ENCODE measurements around the gene PTK6.

The PTK6 gene

DNA sequence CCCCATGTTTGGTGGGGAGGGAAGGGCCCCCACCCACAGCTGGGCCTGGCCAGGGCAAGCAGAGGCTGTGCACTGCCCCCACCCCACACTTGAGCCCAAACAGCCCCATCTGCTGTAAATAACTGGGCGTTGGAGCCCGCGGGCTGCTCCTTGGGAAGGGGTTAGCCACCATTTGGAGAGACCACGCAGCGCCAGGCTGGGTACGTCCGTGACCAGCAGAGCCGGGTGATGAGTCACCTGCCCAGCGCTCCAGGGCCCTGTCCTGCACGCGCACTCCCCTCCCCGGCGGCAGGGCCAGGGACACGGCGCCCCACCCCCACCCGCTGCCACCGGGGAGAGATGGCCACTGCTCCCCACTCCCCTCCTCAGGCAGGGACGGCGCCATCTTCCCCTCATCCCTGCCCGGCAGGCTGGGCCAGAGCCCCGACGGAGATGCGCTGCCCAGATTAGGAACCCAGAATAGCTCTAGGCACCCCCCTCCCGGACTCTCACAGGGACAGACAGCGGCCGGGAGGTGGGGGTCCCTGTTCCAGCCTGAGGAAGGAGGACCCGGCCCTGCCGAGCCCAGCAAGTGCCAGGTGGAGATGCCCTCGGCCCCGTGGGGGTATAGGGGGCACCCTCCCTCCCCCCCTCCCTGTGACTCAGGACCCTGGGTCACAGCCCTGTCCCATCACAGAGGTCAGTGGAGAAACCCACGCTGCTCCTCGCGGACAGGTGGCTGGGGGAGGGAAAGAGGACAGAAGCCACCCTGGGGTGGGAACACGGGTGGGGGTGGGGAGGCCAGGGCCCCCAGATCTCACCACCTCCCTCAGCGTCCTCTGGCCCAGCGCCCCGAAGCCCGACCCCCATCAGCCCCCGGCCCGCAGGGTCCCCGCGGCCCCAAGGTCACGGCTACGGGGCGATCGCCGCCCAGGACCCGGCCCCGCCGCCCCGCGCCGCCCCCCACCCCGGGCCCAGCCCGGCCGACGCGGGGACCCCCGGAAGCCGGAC lies 38.9 kb downstream of the PTK6 start:
- Histone ChIP-seq H3K4me1 (peaks cover 5 to 67% (median 56%) of the 10 kb centered on the region in 10 experiments; a peak in 18 of 20 replicates), H3K4me3 (peak overlapping the region; percentile 48 to 73 (median 59))

DNA sequence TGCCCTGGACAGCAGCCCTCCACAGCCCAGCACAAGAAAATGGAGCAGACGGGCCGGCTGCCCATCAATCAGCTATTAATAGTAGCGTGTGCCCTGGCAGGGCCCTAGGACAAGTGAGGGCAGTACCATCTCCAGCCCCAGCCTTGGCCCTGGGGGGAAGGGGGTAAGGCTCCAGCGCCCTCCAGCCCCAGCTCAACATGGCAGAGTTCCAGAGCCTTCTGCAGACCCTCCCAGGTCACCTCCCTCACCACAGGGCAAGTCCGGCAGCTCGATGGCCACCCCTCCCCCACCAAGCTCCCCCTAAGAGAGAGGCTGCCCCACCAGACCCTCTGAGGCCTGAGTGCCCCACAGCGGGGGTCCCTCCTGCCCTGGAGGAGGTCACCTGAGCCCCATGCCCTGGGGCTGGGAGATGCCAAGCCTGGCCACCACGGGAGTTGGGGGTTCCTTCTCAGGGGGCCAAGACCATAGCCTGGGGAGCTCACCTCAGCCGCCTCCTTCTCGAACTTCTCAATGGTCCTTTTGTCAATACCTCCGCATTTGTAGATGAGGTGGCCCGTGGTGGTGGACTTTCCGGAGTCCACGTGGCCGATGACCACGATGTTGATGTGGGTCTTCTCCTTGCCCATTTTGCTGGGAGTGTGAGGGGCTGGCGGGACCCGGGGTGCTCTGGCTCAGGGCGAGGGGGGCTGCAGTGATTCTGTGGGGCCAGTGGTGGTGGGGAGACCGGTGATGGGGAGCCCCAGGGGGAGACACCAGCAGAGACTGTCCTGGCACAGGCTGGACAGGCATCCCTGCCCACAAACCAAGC lies 39.8 kb downstream of the PTK6 start:
- Histone ChIP-seq H3K36me3 (peaks cover 0 to 32% (median 8%) of the 10 kb centered on the region in 11 experiments; a peak in 11 of 22 replicates), H4K20me1 (peaks cover 0 to 61% (median 27%) of the 10 kb centered on the region in 11 experiments; a peak in 16 of 22 replicates), H3K9me3 (replicated peaks in 1 of 11) (peaks cover 0 to 1% (median 0%) of the 10 kb centered on the region in 11 experiments; a peak in 1 of 22 replicates), H3K4me1 (peaks cover 5 to 58% (median 47%) of the 10 kb centered on the region in 10 experiments; a peak in 18 of 20 replicates), H3K9ac (peak overlapping the region in 3 of 11 experiments; percentile 58 to 72 (median 71); a peak in 2 of 22 replicates), H3K4me2 (peak overlapping the region; percentile 66 to 97 (median 89); a peak in 21 of 22 replicates), H3K27me3 (peaks cover 15 to 42% (median 23%) of the 10 kb centered on the region in 11 experiments), H3K4me3 (peak overlapping the region in 4 of 10 experiments; percentile 18 to 65 (median 57); a peak in 6 of 20 replicates), H3K27ac (no peak overlapping the region)
- no peak for TF ChIP-seq Cebpa-rat (IDR thresholded peaks at IDR 0.05)

More for the DNA sequence above, 38.9 kb downstream of the PTK6 start:
- no peaks in the 10 kb centered on the region for H3K9me3 ChIP-seq (replicated peaks in 1 of 11)
- peaks cover 0 to 61% (median 27%) of the 10 kb centered on the region in 11 experiments; a peak in 16 of 22 replicates for H4K20me1 ChIP-seq
- peak overlapping the region; percentile 30 to 72 (median 62); a peak in 16 of 22 replicates for H3K9ac ChIP-seq
- H3K27ac ChIP-seq, result 0 out of 22 replicates have a peak overlapping the region, but pooled peaks of 1 of the 11 experiments have one; percentile 39
- H3K4me2 ChIP-seq, result peak overlapping the region; percentile 77 to 97 (median 89)
- peaks cover 15 to 44% (median 23%) of the 10 kb centered on the region in 11 experiments for H3K27me3 ChIP-seq
- peaks cover 0 to 23% (median 0%) of the 10 kb centered on the region in 11 experiments; a peak in 9 of 22 replicates for H3K36me3 ChIP-seq
- no peak for TF ChIP-seq Cebpa-rat (IDR thresholded peaks at IDR 0.05)

DNA sequence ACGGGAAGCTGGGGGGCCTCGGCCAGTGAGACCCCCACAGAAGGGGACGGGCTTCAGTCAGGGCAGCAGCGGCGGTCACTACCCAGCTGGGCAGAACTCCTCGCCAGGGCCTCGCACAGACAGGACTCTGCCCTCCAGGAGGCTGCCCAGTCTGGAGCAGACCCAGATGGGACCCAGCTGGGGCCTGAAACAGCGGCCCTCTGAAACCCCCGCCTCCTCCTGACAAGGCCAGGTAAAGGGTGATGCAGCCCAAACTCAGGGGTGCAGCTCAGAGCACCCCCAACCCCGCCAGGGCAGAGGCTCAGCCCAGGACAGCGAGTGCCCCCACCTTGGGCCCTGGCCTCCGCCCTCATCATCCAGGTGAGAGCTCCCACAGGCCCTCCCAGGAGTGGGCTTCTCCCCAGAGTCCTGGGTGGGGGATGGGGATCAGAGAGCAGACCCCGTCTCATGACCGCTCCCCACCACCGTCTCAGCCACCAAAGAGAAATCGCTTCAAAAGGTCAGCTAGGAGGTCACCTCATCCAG lies 40.5 kb downstream of the PTK6 start:
- H3K36me3 ChIP-seq, result peaks cover 0 to 35% (median 9%) of the 10 kb centered on the region in 11 experiments; a peak in 11 of 22 replicates
- peaks cover 0 to 3% (median 0%) of the 10 kb centered on the region in 11 experiments; a peak in 1 of 22 replicates for H3K9me3 ChIP-seq (replicated peaks in 1 of 11)
- peaks cover 0 to 61% (median 27%) of the 10 kb centered on the region in 11 experiments; a peak in 16 of 22 replicates for H4K20me1 ChIP-seq
- H3K27ac ChIP-seq, result no peak overlapping the region
- peak overlapping the region; percentile 62 to 97 (median 89) for H3K4me2 ChIP-seq
- H3K4me3 ChIP-seq, result peak overlapping the region in 1 of 10 experiments; percentile 25; a peak in 3 of 20 replicates
- peak overlapping the region in 2 of 11 experiments; percentile 1 to 71; a peak in 2 of 22 replicates for H3K9ac ChIP-seq
- H3K27me3 ChIP-seq, result peaks cover 15 to 39% (median 23%) of the 10 kb centered on the region in 11 experiments
- no peak for TF ChIP-seq Cebpa-rat (IDR thresholded peaks at IDR 0.05)
- peaks cover 5 to 53% (median 41%) of the 10 kb centered on the region in 10 experiments; a peak in 18 of 20 replicates for H3K4me1 ChIP-seq

- H3K27me3 ChIP-seq, result peaks cover 15 to 39% (median 23%) of the 10 kb centered on the region in 11 experiments
- peaks cover 0 to 3% (median 0%) of the 10 kb centered on the region in 11 experiments; a peak in 1 of 22 replicates for H3K9me3 ChIP-seq (replicated peaks in 1 of 11)
- peaks cover 0 to 62% (median 27%) of the 10 kb centered on the region in 11 experiments; a peak in 16 of 22 replicates for H4K20me1 ChIP-seq
- H3K4me1 ChIP-seq, result peaks cover 5 to 47% (median 36%) of the 10 kb centered on the region in 10 experiments; a peak in 18 of 20 replicates
- H3K36me3 ChIP-seq, result peaks cover 0 to 42% (median 9%) of the 10 kb centered on the region in 11 experiments; a peak in 12 of 22 replicates
- H3K4me3 ChIP-seq, result peak overlapping the region in 1 of 10 experiments; percentile 25; a peak in 4 of 20 replicates
- no peak overlapping the region for H3K27ac ChIP-seq
- peak overlapping the region; percentile 62 to 97 (median 89) for H3K4me2 ChIP-seq
- peak overlapping the region in 1 of 11 experiments; percentile 71; a peak in 2 of 22 replicates for H3K9ac ChIP-seq
- no peak for TF ChIP-seq Cebpa-rat (IDR thresholded peaks at IDR 0.05)
These were observed 41.2 kb downstream of the PTK6 start for GRCh38 chr20:63495741-63496595.

- Histone ChIP-seq H3K4me3 (no peak overlapping the region), H3K9ac (no peak overlapping the region), H3K27me3 (peaks cover 15 to 43% (median 23%) of the 10 kb centered on the region in 11 experiments), H3K4me1 (peaks cover 5 to 41% (median 32%) of the 10 kb centered on the region in 10 experiments; a peak in 18 of 20 replicates), H3K9me3 (replicated peaks in 1 of 11) (peaks cover 0 to 3% (median 0%) of the 10 kb centered on the region in 11 experiments; a peak in 1 of 22 replicates), H3K4me2 (peak overlapping the region in 1 of 11 experiments; percentile 94; a peak in 1 of 22 replicates), H4K20me1 (peaks cover 0 to 61% (median 27%) of the 10 kb centered on the region in 11 experiments; a peak in 16 of 22 replicates), H3K27ac (no peak overlapping the region), H3K36me3 (peaks cover 0 to 45% (median 9%) of the 10 kb centered on the region in 11 experiments; a peak in 12 of 22 replicates)
- TF ChIP-seq Cebpa-rat (IDR thresholded peaks at IDR 0.05), result no peak
These were observed 41.9 kb downstream of the PTK6 start for GRCh38 chr20:63495167-63495720.

DNA sequence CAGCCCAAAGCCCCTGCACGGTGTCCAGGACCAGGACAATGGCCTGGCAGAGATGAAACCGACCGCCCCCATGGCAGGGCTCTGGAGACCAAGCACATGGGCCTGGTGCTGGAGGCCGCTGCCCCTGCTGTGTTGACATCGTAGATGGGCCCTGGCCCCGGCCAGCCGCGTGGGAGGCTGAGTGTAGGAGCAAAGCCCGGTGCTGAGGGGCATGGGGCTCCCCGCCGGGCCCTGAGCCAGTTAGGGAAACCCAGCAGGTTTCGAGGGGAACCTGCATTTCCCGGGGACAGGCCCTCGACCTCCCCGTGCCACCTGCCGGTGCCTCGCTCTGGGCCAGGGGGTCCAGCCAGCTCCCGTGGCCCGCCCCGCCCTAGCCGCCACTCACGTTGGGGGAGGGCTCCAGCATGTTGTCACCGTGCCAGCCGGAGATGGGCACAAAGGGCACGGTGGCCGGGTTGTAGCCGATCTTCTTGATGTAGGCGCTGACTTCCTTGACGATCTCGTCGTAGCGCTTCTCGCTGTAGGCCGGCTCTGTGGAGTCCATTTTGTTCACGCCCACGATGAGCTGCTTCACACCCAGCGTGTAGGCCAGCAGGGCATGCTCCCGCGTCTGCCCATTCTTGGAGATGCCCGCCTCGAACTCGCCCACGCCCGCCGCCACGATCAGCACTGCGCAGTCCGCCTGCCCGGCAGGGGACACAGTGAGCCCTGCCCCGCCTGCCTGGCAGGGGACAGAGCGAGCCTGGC lies 42.6 kb downstream of the PTK6 start:
- H3K9me3 ChIP-seq (replicated peaks in 1 of 11), result peaks cover 0 to 3% (median 0%) of the 10 kb centered on the region in 11 experiments; a peak in 1 of 22 replicates
- no peak overlapping the region for H3K4me3 ChIP-seq
- no peak for TF ChIP-seq Cebpa-rat (IDR thresholded peaks at IDR 0.05)
- H3K4me1 ChIP-seq, result peaks cover 5 to 37% (median 27%) of the 10 kb centered on the region in 10 experiments; a peak in 18 of 20 replicates
- H3K27me3 ChIP-seq, result peaks cover 15 to 48% (median 25%) of the 10 kb centered on the region in 11 experiments
- H3K4me2 ChIP-seq, result no peak overlapping the region
- H4K20me1 ChIP-seq, result peaks cover 0 to 61% (median 27%) of the 10 kb centered on the region in 11 experiments; a peak in 16 of 22 replicates
- H3K36me3 ChIP-seq, result peaks cover 0 to 45% (median 9%) of the 10 kb centered on the region in 11 experiments; a peak in 12 of 22 replicates
- no peak overlapping the region for H3K9ac ChIP-seq
- H3K27ac ChIP-seq, result no peak overlapping the region

Measured in BLaER1 treated with 17β-estradiol and CSF1 and Interleukin-3, amounts not matched to agents 10 nM and 100 nM (cell line).